Measurements from ENCODE around the gene AHSG.

The AHSG gene

GRCh38 chr3:186636536-186636935, 23.7 kb downstream of the AHSG start:
- Histone ChIP-seq H3K79me2 (ENCODE audit: insufficient read depth, low read length) (no peaks in the 10 kb centered on the region), H3K9me2 (replicated peaks; ENCODE audit: low read depth, low read length) (no peaks in the 10 kb centered on the region), H2AFZ (ENCODE audit: low read length) (no peak overlapping the region), H3K36me3 (ENCODE audit: insufficient read depth, low read length) (no peaks in the 10 kb centered on the region), H3K9me3 (ENCODE audit: insufficient read depth, low read depth, low read length) (no peaks in the 10 kb centered on the region), H3K4me3 (ENCODE audit: low read length, poor library complexity, severe bottlenecking) (no peak overlapping the region), H3K9ac (ENCODE audit: low read depth, low read length, poor library complexity, severe bottlenecking) (no peak overlapping the region), H3K27me3 (ENCODE audit: insufficient read depth, low read length, poor library complexity, severe bottlenecking) (no peaks in the 10 kb centered on the region), H3K4me1 (ENCODE audit: insufficient read depth, low read length, poor library complexity, severe bottlenecking) (no peaks in the 10 kb centered on the region), H3F3A (ENCODE audit: low read depth) (no peaks in the 10 kb centered on the region), H3K4me2 (ENCODE audit: low read depth, low read length, poor library complexity, severe bottlenecking) (no peak overlapping the region), H4K20me1 (ENCODE audit: insufficient read depth, low read length, poor library complexity, severe bottlenecking) (no peaks in the 10 kb centered on the region)
- TF ChIP-seq CTCF (conservative IDR thresholded peaks at IDR 0.05; ENCODE audit: low read length) (no peak), EZH2phosphoT487 (IDR thresholded peaks at IDR 0.05; ENCODE audit: borderline replicate concordance) (no peak)

- no peaks in the 10 kb centered on the region for H4K20me1 ChIP-seq (ENCODE audit: insufficient read depth, low read length, poor library complexity, severe bottlenecking)
- no peak overlapping the region for H3K4me2 ChIP-seq (ENCODE audit: low read depth, low read length, poor library complexity, severe bottlenecking)
- peaks cover 9% of the 10 kb centered on the region for H3K4me1 ChIP-seq (ENCODE audit: insufficient read depth, low read length, poor library complexity, severe bottlenecking)
- H3K4me3 ChIP-seq (ENCODE audit: low read length, poor library complexity, severe bottlenecking), result no peak overlapping the region
- H3K36me3 ChIP-seq (ENCODE audit: insufficient read depth, low read length), result no peaks in the 10 kb centered on the region
- H3K9me2 ChIP-seq (replicated peaks; ENCODE audit: low read depth, low read length), result no peaks in the 10 kb centered on the region
- TF ChIP-seq CTCF (conservative IDR thresholded peaks at IDR 0.05; ENCODE audit: low read length), result no peak
- TF ChIP-seq EZH2phosphoT487 (IDR thresholded peaks at IDR 0.05; ENCODE audit: borderline replicate concordance), result no peak
- no peaks in the 10 kb centered on the region for H3K27me3 ChIP-seq (ENCODE audit: insufficient read depth, low read length, poor library complexity, severe bottlenecking)
- H2AFZ ChIP-seq (ENCODE audit: low read length), result no peak overlapping the region
- no peaks in the 10 kb centered on the region for H3K79me2 ChIP-seq (ENCODE audit: insufficient read depth, low read length)
- H3K9me3 ChIP-seq (ENCODE audit: insufficient read depth, low read depth, low read length), result no peaks in the 10 kb centered on the region
- H3F3A ChIP-seq (ENCODE audit: low read depth), result no peaks in the 10 kb centered on the region
- no peak overlapping the region for H3K9ac ChIP-seq (ENCODE audit: low read depth, low read length, poor library complexity, severe bottlenecking)
Observed at GRCh38 chr3:186637686-186638085, 24.8 kb downstream of the AHSG start.

- H3K9me3 ChIP-seq (ENCODE audit: insufficient read depth, low read depth, low read length), result no peaks in the 10 kb centered on the region
- peaks cover 9% of the 10 kb centered on the region for H3K4me1 ChIP-seq (ENCODE audit: insufficient read depth, low read length, poor library complexity, severe bottlenecking)
- H3K27me3 ChIP-seq (ENCODE audit: insufficient read depth, low read length, poor library complexity, severe bottlenecking), result no peaks in the 10 kb centered on the region
- no peaks in the 10 kb centered on the region for H3K36me3 ChIP-seq (ENCODE audit: insufficient read depth, low read length)
- no peaks in the 10 kb centered on the region for H4K20me1 ChIP-seq (ENCODE audit: insufficient read depth, low read length, poor library complexity, severe bottlenecking)
- no peak overlapping the region for H3K4me2 ChIP-seq (ENCODE audit: low read depth, low read length, poor library complexity, severe bottlenecking)
- H3K79me2 ChIP-seq (ENCODE audit: insufficient read depth, low read length), result no peaks in the 10 kb centered on the region
- no peaks in the 10 kb centered on the region for H3K9me2 ChIP-seq (replicated peaks; ENCODE audit: low read depth, low read length)
- no peak overlapping the region for H2AFZ ChIP-seq (ENCODE audit: low read length)
- H3F3A ChIP-seq (ENCODE audit: low read depth), result no peaks in the 10 kb centered on the region
- H3K4me3 ChIP-seq (ENCODE audit: low read length, poor library complexity, severe bottlenecking), result no peak overlapping the region
- no peak overlapping the region for H3K9ac ChIP-seq (ENCODE audit: low read depth, low read length, poor library complexity, severe bottlenecking)
- TF ChIP-seq CTCF (conservative IDR thresholded peaks at IDR 0.05; ENCODE audit: low read length) (no peak), EZH2phosphoT487 (IDR thresholded peaks at IDR 0.05; ENCODE audit: borderline replicate concordance) (no peak)
Observed at GRCh38 chr3:186638259-186638658, 25.4 kb downstream of the AHSG start.

Measured in Loucy (cell line).